Measurements from ENCODE around the gene RAB31.

DNA sequence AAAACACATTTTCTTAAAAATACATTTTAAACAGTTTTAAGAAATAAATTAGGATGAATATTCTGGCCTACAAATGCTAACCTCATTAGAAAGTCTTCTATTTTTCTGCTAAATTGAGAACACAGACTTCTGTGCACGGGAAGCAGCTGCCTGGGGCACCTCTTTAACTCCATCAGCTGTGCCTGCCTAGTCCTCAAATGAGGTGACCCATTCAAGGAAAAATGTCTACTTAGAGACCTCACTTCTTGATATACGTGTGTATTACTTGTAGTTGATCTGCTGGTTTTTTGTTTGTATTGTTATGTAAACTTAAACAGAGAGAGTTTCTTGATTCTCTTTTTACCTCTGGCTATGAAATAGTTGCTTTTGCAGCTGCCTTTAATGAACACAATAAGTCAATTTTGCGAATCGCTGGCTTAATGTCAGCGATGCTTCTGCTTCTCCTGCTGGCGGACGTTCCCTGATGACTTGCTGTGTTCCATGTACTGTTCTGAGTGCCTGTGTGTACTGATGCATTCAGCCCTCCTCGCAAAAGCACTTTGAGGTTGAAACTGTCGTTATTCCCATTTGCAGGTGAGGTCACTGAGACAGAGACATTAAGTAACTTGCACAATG lies 88.9 kb downstream of the RAB31 start:
- TF ChIP-seq, protein P1, sequence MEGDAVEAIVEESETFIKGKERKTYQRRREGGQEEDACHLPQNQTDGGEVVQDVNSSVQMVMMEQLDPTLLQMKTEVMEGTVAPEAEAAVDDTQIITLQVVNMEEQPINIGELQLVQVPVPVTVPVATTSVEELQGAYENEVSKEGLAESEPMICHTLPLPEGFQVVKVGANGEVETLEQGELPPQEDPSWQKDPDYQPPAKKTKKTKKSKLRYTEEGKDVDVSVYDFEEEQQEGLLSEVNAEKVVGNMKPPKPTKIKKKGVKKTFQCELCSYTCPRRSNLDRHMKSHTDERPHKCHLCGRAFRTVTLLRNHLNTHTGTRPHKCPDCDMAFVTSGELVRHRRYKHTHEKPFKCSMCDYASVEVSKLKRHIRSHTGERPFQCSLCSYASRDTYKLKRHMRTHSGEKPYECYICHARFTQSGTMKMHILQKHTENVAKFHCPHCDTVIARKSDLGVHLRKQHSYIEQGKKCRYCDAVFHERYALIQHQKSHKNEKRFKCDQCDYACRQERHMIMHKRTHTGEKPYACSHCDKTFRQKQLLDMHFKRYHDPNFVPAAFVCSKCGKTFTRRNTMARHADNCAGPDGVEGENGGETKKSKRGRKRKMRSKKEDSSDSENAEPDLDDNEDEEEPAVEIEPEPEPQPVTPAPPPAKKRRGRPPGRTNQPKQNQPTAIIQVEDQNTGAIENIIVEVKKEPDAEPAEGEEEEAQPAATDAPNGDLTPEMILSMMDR (IDR thresholded peaks at IDR 0.05) = no peak
- TF ChIP-seq POLR2A (IDR thresholded peaks at IDR 0.05; ENCODE audit: low read depth) = no peak
- TF ChIP-seq EP300 (IDR thresholded peaks at IDR 0.05) = no peak
- TF ChIP-seq POLR2AphosphoS5 (IDR thresholded peaks at IDR 0.05) = no peak

Measured in esophagus muscularis mucosa (tissue), 4 donors.